Stimulated activated CD4-positive, alpha-beta T cell treated with anti-CD3 and anti-CD28 coated beads, TNF-alpha, amount 100 ng/mL, for 24 hours (primary cell): ENCODE results near the gene RAN.
A peak's percentile ranks its signal among the peaks of the same experiment; 100 is the strongest.
"Not testable (repeated sequence)": the region's sequence is repeated elsewhere in the genome, so short reads cannot be mapped to it uniquely, and the experiment has no call there.

Experiments used
- DNase-seq, 3 experiments: peaks; one replicate each; pipeline ENCODE4 v3.0.0-alpha.2; 2020; ENCODE audit warnings: low read depth in 3 of 3

Gene RAN

DNA sequence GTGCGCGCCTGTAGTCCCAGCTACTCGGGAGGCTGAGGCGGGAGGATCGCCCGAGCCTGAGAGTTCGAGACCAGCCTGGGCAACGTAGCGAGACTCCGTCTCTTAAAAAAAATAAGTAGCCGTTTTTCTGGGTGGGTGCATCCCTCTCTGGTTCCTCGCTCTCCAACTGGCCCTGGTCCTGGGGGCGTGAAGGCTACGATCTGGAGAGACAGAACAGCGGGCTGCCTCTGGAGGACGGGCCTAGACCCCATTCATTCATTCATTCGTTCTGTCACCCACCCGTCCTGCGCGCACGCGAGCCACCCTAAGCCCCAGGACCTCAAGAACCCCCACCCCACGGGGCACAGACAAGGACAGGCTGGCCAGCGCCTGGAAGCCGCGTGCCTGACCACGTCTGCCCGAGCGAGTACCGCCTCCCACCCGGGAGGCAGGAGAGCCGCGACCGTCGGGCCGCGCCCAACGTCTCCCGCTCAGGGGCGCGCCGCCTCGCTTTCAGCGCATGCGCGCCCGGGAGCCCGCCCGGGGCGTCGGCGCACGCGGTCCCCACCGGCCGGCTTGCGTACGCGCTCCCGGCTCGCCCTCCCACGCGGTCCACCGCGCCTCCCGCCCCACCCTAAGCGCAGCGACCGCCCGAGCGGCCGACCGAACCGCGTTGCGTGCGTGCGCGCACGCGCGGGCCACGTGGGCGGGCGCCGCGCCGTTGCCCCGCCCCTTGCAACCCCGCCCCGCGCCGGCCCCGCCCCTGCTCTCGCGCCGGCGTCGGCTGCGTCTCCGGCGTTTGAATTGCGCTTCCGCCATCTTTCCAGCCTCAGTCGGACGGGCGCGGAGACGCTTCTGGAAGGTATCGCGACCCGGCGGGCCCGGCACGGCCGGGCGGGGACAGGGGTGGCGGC lies at the start of gene RAN:
RAN (plus strand) TSS at position 781 of the 893 bp plus-strand sequence. CDS start 528 bp downstream, outside the sequence.
- peak; percentile 87 to 90 (median 90) for DNase-seq

DNA sequence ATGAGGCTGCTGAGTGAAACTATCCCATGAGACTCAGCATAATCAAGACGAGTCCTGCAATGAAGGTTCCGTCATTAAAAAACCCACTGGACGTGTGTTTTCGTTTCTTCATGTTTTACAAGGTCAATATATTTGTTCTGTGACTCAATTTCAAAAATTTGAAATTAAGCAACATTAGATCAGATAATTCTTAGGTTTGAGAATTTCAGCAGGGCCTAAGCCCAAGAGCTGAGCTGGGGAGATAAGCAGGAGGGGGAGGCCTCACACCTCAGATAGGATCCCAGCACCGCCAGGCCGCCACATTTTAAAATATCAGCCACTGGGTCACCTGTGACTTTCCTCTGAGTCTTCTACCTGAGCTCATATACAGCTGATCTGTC lies 46.1 kb upstream of the RAN start:
- DNase-seq = no peak

DNA sequence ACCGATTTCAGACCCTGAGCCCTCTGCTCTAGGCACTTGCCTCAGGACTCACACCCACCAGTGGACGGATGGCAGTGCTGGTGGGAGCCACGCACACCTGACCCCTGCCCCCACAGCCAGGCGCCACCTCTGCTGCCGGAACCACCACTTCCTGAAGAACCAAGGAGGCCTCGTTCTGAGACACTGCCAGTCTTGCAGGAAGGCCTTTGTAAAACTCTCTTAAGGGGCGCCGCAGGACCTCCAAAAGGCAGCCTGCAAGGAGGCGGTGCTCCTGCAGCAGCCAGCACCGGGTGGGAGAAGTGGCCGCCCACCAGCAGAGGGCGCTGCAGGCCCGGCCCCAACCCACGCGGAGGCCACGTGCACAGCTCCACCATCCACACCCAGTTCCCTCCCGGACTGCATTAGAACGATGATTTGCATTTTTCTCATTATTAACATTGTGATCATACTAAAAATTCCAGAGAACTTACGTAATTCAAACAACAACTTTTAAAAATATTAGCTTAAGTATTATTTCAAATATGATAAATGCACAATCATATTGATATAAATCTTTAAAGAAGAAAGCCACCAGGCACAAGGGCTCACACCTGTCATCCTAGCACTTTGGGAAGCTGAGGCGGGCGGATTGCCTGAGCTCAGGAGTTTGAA lies 45.6 kb upstream of the RAN start:
- DNase-seq = peak; percentile 34 to 67 (median 55)

DNA sequence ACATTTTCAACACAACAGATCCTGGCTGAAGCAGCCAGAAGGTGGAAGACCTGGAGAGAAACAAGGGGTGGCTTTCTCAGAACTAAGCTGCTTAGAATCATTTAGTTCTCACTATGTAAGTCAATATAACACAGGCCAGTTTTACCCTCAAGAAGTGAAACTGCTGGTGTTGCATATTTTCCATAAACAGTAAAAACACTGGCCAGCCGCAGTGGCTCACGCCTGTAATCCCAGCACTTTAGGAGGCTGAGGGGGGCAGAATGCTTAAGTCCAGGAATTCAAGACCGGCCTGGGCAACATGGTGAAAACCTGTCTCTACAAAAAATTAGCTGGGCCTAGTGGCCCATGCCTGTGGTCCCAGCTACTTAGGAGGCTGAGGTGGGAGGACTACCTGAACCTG lies 44.4 kb upstream of the RAN start:
- no peak for DNase-seq

DNA sequence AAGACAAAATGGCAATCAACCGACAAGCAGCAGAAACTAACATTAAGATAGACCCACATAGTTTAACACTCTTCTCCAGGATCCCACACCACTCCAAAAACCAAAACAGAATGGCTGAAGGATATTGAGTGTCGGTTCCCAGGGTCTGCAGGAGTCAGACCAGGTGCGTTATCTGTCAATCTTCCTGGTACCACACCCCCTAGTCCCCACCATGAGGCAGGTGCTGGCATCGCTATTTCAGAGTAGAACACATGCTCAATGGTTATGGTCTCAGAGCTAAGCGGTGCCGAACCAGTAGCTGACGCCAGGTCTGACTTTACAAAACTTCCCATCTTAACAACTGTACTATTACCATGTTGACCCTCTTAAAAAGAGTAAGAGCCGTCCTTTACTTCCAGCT lies 43.0 kb upstream of the RAN start:
- DNase-seq = no peak

DNA sequence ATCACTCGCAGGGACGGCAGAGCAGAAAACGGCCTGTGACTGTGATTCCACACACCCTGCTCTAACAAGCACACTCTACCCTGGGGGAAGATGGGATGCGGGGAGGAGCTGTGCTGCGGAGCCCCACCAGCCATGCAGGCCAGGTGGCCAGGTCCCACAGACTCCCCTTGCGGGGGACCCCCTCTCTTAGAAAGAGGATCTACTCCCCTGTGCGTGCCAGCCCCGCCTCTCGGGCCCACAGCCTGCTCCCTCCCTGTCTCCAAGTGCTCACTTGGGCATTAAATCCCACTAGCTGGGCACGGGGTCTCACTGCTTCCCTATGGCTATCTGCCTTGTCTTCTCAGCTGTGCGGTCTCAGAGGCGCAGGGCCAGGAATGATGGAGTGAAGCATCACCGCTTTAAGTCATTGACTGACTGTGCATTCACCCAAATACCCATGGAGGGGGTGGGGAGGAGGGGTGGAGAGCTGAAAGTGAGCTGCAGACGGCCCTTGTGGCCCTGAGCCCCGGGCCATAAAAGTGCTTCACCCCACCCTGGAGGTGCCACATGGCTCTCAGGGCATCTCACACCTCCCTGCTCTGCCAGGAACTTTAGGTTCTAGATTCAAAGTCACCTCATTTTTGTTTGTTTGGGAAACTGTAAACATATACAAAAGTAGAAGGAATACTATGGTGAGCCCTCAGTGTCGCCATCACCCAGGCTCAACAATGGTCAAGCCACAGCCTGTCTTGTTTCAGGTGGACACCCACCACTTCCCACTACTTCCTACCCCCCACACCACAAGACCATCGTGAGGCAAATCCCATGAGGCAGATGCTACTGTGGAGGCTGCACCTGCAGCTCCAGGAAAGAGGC lies 42.2 kb upstream of the RAN start:
- DNase-seq = no peak

DNA sequence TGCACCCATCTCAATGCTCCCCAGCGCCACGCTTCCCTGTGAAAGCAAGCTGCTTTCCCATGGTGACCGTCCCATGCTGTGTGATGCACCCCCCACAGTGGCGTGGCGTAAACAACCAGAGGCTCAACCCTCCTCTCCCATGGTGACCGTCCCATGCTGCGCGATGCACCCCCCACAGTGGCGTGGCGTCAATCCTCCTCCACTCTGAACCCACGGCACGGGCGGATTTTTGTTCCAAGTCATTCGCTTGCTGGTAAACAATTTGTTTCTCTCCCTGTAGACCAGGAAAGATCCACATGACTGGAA lies 41.7 kb upstream of the RAN start:
- DNase-seq = no peak

DNA sequence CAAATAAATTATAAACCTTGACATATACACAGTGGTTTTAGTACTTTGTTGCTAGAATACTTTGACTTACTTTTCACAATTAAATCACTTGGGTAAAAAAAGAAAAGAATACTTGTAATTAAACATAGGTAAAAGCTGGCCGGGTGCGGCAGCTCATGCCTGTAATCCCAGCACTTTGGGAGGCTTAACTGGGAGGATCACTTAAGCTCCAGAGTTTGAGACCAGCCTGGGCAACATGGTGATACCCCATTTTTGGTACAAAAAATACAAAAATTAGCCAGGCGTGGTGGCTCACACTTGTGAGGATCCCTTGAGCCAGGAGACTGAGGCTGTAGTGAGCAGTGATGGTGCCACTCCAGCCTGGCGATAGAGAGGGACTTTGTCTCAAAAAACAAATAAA lies 40.6 kb upstream of the RAN start:
- no peak for DNase-seq

DNA sequence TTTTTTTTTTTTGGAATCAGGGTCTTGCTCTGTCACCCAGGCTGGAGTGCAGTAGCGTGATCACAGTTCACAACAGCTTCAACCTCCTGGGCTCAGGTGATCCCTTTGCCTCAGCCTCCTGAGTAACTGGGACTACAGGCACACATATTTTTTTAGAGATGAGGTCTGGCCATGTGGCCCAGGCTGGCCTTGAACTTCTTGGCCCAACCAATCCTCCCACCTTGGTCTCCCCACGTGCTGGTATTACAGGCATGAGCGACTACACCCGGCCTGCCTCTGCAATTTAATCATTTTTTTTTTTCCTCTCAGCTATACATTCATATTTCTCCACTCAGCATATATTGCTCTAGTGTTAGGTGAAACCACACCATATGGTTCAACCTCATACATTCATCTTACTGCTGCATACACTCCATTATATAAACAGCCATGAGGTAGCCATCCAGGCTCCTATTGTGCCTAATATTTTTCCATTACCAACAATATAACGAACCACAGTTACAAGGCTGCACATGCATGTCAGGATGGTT lies 39.9 kb upstream of the RAN start:
- no peak for DNase-seq

DNA sequence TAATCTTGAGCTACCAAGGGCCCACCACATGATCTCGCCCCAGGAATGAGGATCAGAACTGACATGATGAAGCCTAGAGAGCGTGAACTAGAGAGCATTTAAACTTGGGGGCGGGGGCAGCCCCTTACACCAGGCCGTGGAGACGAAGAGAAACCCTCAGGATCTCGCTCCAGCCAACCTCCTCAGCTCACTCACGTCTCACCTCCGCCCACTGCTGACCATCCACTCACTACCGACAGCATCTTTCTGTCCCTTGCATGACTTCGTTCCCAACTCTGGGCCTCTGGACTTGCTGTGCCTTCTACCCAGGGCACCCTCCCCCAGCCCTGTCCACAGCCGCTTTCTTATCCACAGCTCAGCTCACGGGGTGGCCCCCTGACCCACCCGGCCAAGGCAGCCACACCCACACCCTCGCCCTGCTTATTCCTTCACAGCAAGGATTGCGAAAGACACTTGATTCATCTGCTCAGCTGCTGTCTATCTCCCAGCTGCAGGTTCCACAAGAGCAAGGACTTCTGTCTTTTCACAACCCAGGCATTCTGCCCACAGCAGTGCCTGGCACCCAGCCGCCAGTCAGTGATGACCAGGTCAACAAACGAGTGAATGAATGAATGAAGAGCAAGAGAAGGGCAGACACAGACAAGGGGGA lies 39.2 kb upstream of the RAN start:
- DNase-seq = no peak

DNA sequence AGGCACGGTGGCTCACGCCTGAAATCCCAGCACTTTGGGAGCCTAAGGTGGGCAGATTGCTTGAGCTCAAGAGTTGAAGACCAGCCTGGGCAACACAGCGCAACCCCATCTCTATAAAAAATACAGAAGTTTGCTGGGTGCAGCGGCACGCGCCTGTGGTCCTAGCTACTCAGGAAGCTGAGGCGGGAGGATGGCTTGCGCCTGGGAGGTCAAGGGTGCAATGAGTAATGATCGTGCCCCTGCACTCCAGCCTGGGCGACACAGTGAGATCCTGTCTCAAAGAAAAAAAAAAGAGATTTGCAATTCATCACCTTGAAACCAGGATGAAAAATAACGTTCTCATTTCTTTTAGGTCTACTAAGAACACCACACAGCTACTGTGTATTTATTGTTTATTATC lies 36.9 kb upstream of the RAN start:
- no peak for DNase-seq

DNA sequence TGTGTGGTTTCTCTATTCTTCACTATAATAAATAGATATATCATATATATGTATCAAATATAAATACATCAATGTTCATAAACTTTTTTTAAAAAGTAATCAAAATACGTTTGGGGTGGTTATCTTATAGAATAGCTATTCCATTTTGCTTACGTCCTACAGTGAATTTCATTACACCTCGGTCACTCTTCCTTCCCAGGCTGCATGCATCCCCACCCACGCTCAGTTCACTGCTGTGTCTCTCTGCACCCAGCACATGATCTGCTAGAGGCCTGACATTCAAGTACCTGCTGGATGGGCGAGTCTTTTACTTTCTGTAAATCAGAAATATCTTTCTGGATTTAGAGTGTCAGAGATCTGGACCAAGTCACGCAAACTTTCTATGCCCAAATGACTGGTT lies 36.4 kb upstream of the RAN start:
- no peak for DNase-seq

DNA sequence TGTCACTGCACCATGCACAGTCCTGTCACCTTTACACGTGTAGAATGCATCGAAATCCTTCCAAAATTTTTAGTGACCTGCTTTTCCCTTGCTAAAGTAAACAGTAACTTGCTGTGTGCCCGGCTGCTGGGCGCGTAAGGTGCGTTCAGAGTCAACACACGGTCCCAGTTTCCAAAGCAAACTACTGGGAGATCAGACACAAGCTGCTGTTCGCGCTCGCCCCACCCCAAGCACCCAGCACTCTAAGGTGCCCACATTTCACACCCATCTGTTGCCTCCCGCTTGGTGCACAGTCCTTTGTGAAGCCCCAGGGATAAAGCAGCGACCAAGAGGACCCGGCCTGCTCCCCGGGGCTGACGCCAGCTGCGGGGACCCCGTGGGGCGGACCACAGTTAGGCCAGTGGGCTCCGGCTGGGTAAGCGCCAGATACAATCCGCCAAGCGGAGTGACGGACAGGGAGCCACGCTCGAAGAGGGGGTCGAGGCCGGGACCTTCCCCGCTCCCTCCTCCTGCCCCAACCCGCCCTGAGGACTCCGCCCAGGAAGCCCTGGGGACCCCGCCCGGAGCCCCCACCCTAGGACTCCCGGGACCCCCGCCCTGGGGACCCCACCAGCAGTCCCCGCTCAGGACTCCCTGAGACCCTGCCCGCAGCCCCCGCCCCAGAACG lies 33.4 kb upstream of the RAN start:
- DNase-seq = peak in 1 of 3 experiments; percentile 22

DNA sequence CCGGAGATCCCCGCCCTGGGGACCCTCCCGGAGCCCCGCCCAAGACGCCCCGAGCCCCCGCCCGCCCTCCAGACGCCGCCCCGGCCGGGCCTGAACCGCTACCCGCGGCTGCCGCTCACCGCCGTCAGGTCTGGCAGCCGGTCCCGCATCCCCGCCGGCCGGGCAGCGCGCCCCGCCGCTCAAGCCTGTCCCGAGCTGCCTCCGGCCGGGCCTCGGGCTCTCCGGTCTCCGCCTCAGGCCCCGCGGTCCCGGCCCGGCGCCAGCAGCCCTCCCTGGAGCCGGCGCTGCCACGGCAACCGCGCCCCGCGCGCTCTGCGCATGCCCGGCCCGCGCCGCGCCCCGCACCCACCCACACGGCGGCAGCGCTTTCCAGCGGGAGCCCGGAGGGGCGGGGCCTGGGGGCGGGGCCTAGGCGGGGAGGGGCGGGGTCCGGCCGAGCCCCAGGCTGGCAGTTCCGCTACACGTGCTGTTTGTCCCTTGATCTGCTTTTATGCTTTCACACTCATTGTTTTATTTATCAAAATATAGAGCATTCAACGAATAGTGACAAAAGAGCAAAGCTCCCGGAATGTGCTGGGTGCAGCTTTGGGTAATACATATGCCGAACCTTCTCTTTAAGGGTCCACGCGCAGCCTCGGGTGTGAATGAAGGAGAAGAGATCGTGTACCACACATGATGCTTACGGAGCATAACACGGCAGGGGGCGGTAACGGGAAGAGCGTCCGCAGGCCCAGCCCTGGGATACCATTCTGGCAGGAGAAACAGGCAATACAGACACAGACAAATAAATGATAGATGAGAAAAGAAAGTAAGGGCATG lies 32.7 kb upstream of the RAN start, which contains the start of gene STX2:
STX2 (minus strand) TSS at position 300 of the 819 bp plus-strand sequence; CDS start at position 149, 151 bp downstream.
- peak; percentile 76 to 86 (median 84) for DNase-seq

DNA sequence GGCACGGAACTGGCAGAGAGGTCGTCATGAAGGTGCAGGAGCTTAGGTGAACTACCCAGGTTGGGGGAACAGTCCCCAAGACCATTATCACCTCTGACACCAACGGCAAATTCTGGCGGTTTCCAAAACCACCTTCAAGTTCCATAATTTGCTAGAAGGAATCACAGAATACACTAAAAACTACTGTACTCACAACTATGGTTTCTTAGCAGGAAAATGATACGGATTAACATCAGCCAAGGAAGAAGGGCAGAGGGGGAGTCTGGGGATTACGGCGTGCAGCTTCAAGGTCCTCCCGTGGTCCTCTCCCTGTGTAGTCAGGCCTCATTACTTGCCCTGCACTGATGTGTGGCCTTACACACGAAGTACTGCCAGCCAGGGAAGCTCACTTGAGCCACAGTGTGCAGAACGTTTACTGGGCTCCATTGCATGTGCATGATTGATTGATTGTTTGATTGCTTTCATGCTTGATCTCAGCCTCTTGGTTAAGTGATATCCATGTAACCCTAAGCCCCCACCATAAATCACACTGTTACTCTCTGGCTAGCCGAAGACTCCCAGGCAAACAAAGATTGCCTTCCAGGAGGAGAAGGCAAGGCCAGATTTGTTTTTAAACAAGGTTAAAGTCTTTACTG lies 32.0 kb upstream of the RAN start:
- no peak for DNase-seq

DNA sequence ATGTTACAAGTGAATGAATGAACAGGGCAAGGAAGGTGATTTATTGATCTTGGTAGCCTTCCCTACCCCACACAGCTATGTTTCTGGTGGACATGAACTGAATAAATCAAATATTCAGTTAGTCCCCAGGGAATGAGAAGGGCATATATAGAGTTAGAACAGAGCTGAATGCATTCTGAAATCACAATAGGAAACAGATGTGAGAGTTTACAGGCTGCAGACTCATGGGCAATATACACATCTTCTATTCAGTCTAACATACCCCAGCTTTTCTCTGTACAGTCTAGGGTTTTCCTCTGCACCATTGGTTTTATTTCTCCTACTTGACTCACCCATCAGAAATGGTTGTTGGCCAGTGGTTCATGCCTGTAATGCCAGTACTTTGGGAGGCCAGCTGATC lies 25.5 kb upstream of the RAN start:
- DNase-seq = no peak

DNA sequence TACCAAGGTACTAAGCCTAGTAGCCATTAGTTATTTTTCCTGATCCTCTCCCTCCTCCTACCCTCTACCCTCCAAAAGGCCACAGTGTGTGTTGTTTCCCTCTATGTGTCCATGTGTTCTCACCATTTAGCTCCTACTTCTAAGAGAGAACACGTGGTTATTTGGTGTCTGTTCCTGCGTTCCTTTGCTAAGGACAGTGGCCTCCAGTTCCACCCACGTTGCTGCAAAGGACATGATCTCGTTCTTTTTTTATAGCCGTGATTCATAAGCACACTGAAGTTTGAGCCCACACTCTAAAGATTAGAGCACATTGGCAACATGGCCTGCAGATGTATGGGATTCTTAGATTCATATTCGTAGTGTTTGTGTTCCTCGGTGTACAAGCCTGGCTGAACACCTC lies 24.8 kb upstream of the RAN start:
- DNase-seq = no peak

DNA sequence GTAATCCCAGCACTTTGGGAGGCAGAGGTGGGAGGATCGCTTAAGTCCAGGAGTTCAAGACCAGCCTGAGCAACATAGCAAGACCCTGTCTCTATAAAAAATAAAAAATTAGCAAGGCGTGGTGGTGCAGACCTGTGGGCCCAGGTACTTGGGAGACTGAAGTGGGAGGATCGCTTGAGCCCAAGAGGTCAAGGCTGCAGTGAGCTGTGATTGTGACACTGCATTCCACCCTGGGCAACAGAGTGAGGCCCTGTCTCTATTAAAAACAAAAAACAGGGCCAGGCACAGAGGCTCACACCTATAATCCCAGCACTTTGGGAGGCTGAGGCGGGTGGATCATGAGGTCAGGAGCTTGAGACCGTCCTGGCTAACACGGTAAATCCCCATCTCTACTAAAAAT lies 23.8 kb upstream of the RAN start:
- DNase-seq = not testable (repeated sequence)

DNA sequence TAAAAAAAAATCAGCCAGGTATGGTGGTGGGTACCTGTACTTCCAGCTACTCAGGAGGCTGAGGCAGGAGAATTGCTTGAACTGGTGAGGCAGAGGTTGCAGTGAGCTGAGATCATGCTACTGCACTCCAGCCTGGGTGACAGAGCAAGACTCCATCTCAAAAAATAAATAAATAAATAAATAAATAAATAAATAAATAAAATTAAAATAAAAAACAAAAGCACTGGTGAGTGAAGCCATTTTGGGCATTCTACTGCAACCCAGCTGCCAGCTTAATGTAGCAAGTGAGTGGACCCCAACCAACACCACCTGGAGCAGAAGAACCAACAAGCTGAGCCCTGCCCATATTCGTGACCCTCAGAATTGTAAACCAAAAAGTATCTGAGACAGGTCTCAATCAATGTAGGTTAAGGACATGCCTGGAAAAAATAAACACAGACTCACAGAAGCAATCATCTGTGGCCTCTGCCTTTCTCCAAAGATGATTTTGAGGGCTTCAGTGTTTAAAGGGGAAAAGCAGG lies 23.0 kb upstream of the RAN start:
- not testable (repeated sequence) for DNase-seq
